ENCODE measurements around the gene GAB1.

The GAB1 gene

GRCh38 chr4:143336781-143337599, at the start of gene GAB1:
TSS of gene GAB1 (plus strand) at chr4:143336876. CDS start at chr4:143337189, 313 bp downstream.
- DNase-seq (ENCODE audit: low read depth in 2 of 3, low spot score in 2 of 3), result no peak

GRCh38 chr4:143287572-143287923, 49.1 kb upstream of the GAB1 start:
- no peak for DNase-seq (ENCODE audit: low read depth in 2 of 3, low spot score in 2 of 3)

- no peak for DNase-seq (ENCODE audit: low read depth in 2 of 3, low spot score in 2 of 3)
Measured at GRCh38 chr4:143288171-143288570, 48.5 kb upstream of the GAB1 start.

GRCh38 chr4:143289370-143289769, 47.3 kb upstream of the GAB1 start:
- no peak for DNase-seq (ENCODE audit: low read depth in 2 of 3, low spot score in 2 of 3)

GRCh38 chr4:143291314-143291713, 45.4 kb upstream of the GAB1 start:
- DNase-seq (ENCODE audit: low read depth in 2 of 3, low spot score in 2 of 3), result no peak

- no peak for DNase-seq (ENCODE audit: low read depth in 2 of 3, low spot score in 2 of 3)
Measured at GRCh38 chr4:143292858-143293257, 43.8 kb upstream of the GAB1 start.

GRCh38 chr4:143294310-143294709, 42.4 kb upstream of the GAB1 start:
- DNase-seq (ENCODE audit: low read depth in 2 of 3, low spot score in 2 of 3), result no peak

GRCh38 chr4:143294710-143295275, 41.9 kb upstream of the GAB1 start:
- no peak for DNase-seq (ENCODE audit: low read depth in 2 of 3, low spot score in 2 of 3)

GRCh38 chr4:143296397-143297067, 40.1 kb upstream of the GAB1 start:
- DNase-seq (ENCODE audit: low read depth in 2 of 3, low spot score in 2 of 3), result no peak

GRCh38 chr4:143300860-143301259, 35.8 kb upstream of the GAB1 start:
- no peak for DNase-seq (ENCODE audit: low read depth in 2 of 3, low spot score in 2 of 3)

GRCh38 chr4:143302536-143302935, 34.1 kb upstream of the GAB1 start:
- no peak for DNase-seq (ENCODE audit: low read depth in 2 of 3, low spot score in 2 of 3)

- DNase-seq (ENCODE audit: low read depth in 2 of 3, low spot score in 2 of 3), result no peak
Measured at GRCh38 chr4:143306788-143307187, 29.9 kb upstream of the GAB1 start.

GRCh38 chr4:143307531-143307930, 29.1 kb upstream of the GAB1 start:
- DNase-seq (ENCODE audit: low read depth in 2 of 3, low spot score in 2 of 3), result no peak

- DNase-seq (ENCODE audit: low read depth in 2 of 3, low spot score in 2 of 3), result no peak
Measured at GRCh38 chr4:143308377-143308776, 28.3 kb upstream of the GAB1 start.

- no peak for DNase-seq (ENCODE audit: low read depth in 2 of 3, low spot score in 2 of 3)
Measured at GRCh38 chr4:143311924-143312323, 24.8 kb upstream of the GAB1 start.

- DNase-seq (ENCODE audit: low read depth in 2 of 3, low spot score in 2 of 3), result no peak
Measured at GRCh38 chr4:143313521-143313920, 23.2 kb upstream of the GAB1 start.

GRCh38 chr4:143313996-143314395, 22.7 kb upstream of the GAB1 start:
- DNase-seq (ENCODE audit: low read depth in 2 of 3, low spot score in 2 of 3), result no peak

GRCh38 chr4:143320113-143320512, 16.6 kb upstream of the GAB1 start:
- no peak for DNase-seq (ENCODE audit: low read depth in 2 of 3, low spot score in 2 of 3)

- DNase-seq (ENCODE audit: low read depth in 2 of 3, low spot score in 2 of 3), result no peak
Measured at GRCh38 chr4:143326735-143327134, 9.9 kb upstream of the GAB1 start.

GRCh38 chr4:143329985-143330384, 6.7 kb upstream of the GAB1 start:
- no peak for DNase-seq (ENCODE audit: low read depth in 2 of 3, low spot score in 2 of 3)

- peak in 1 of 3 experiments; percentile 22 for DNase-seq (ENCODE audit: low read depth in 2 of 3, low spot score in 2 of 3)
Measured at GRCh38 chr4:143335979-143336780, 496 bp upstream of the GAB1 start.
